Measurements from ENCODE around the gene ERP27. TPM values are rescaled to one million over a fixed set of nuclear protein-coding genes. Genes with fewer than 3 reads are reported as not detected.

ERP27 gene
- total RNA-seq, 4 donors from 2014 or later: 0.54 to 3.4 (median 0.96) TPM; not detected in 1

GRCh38 chr12:14982991-14983390, 44.7 kb upstream of the ERP27 start:
- no peak overlapping the region for H3K4me3 ChIP-seq
- H3K27me3 ChIP-seq: no peaks in the 10 kb centered on the region
- no peak for ATAC-seq
- H3K4me1 ChIP-seq: no peaks in the 10 kb centered on the region
- no peak overlapping the region for H3K27ac ChIP-seq
- TF ChIP-seq CTCF (IDR thresholded peaks at IDR 0.05) (no peak), POLR2AphosphoS5 (IDR thresholded peaks at IDR 0.05) (no peak), POLR2A (IDR thresholded peaks at IDR 0.05) (no peak), EP300 (IDR thresholded peaks at IDR 0.05) (no peak)
- 60 to 83% methylated on average over 2 of the region's 2 CpGs for WGBS, 2 donors (ENCODE audit: low coverage in 1 of 2)
- no peaks in the 10 kb centered on the region for H3K36me3 ChIP-seq
- H3K9me3 ChIP-seq: no peaks in the 10 kb centered on the region

GRCh38 chr12:14982562-14982961, 44.2 kb upstream of the ERP27 start:
- TF ChIP-seq POLR2A (IDR thresholded peaks at IDR 0.05) (no peak), POLR2AphosphoS5 (IDR thresholded peaks at IDR 0.05) (no peak), CTCF (IDR thresholded peaks at IDR 0.05) (no peak), EP300 (IDR thresholded peaks at IDR 0.05) (no peak)
- no peak overlapping the region for H3K27ac ChIP-seq
- no peak overlapping the region for H3K4me3 ChIP-seq
- H3K27me3 ChIP-seq: no peaks in the 10 kb centered on the region
- no peaks in the 10 kb centered on the region for H3K4me1 ChIP-seq
- ATAC-seq: peak; percentile 16
- H3K9me3 ChIP-seq: no peaks in the 10 kb centered on the region
- WGBS, 2 donors (ENCODE audit: low coverage in 1 of 2): 81 to 83% methylated on average over 1 of the region's 1 CpG
- H3K36me3 ChIP-seq: no peaks in the 10 kb centered on the region

- 100% methylated on average over 1 of the region's 2 CpGs; no CpG with 5 or more reads in 1 of the 2 donors for WGBS, 2 donors (ENCODE audit: low coverage in 1 of 2)
Measured at GRCh38 chr12:14981049-14981448, 42.7 kb upstream of the ERP27 start.

GRCh38 chr12:14979468-14979867, 41.1 kb upstream of the ERP27 start:
- no peaks in the 10 kb centered on the region for H3K27me3 ChIP-seq
- ATAC-seq: no peak
- no peak overlapping the region for H3K4me3 ChIP-seq
- H3K27ac ChIP-seq: no peak overlapping the region
- no peaks in the 10 kb centered on the region for H3K9me3 ChIP-seq
- no peaks in the 10 kb centered on the region for H3K4me1 ChIP-seq
- no peak for TF ChIP-seq EP300 (IDR thresholded peaks at IDR 0.05)
- no peak for TF ChIP-seq POLR2AphosphoS5 (IDR thresholded peaks at IDR 0.05)
- no peak for TF ChIP-seq CTCF (IDR thresholded peaks at IDR 0.05)
- no peak for TF ChIP-seq POLR2A (IDR thresholded peaks at IDR 0.05)
- no peaks in the 10 kb centered on the region for H3K36me3 ChIP-seq

More at GRCh38 chr12:14981049-14981448, 42.7 kb upstream of the ERP27 start:
- ATAC-seq: no peak
- Histone ChIP-seq H3K4me1 (no peaks in the 10 kb centered on the region), H3K27ac (no peak overlapping the region), H3K27me3 (no peaks in the 10 kb centered on the region), H3K36me3 (no peaks in the 10 kb centered on the region), H3K9me3 (no peaks in the 10 kb centered on the region), H3K4me3 (no peak overlapping the region)
- TF ChIP-seq POLR2A (IDR thresholded peaks at IDR 0.05) (no peak), CTCF (IDR thresholded peaks at IDR 0.05) (no peak), POLR2AphosphoS5 (IDR thresholded peaks at IDR 0.05) (no peak), EP300 (IDR thresholded peaks at IDR 0.05) (no peak)

- H3K36me3 ChIP-seq: no peaks in the 10 kb centered on the region
- 76 to 89% methylated on average over 3 of the region's 3 CpGs for WGBS, 2 donors (ENCODE audit: low coverage in 1 of 2)
- H3K4me1 ChIP-seq: no peaks in the 10 kb centered on the region
- H3K27me3 ChIP-seq: no peaks in the 10 kb centered on the region
- no peak for ATAC-seq
- H3K27ac ChIP-seq: no peak overlapping the region
- H3K4me3 ChIP-seq: no peak overlapping the region
- no peaks in the 10 kb centered on the region for H3K9me3 ChIP-seq
- TF ChIP-seq EP300 (IDR thresholded peaks at IDR 0.05) (no peak), POLR2A (IDR thresholded peaks at IDR 0.05) (no peak)
Measured at GRCh38 chr12:14976658-14977057, 38.3 kb upstream of the ERP27 start.
